NCI-H510A treated with DMSO at 0.1 percent for 48 hours (cell line): ENCODE data around the gene RAP1A.
"Not testable (repeated sequence)": the region's sequence is repeated elsewhere in the genome, so short reads cannot be mapped to it uniquely, and the experiment has no call there.

Source experiments
- DNase-seq: peaks from one replicate; lab custom pipeline; 2025; lab: John Stamatoyannopoulos, UW

RAP1A gene

DNA sequence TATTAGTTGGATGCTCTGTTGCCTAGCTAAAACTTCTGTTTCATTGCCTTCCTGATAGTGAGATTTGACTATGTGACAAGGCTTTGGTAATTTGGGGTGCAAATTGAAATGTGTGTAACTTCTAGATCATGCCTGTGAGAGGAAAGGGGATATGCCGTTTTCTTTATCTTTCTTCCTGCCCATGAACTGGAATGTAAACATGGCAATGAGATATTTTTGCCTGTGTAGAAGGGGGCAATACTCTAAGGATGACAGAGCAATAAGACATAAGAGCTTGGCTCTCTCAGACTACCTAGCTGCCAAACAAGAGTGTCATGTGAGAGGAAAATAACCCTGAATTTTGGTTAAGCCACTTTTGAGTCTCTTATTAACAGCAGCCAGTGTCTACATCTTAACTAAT, 49.7 kb downstream of the RAP1A start:
- DNase-seq, result no peak

DNA sequence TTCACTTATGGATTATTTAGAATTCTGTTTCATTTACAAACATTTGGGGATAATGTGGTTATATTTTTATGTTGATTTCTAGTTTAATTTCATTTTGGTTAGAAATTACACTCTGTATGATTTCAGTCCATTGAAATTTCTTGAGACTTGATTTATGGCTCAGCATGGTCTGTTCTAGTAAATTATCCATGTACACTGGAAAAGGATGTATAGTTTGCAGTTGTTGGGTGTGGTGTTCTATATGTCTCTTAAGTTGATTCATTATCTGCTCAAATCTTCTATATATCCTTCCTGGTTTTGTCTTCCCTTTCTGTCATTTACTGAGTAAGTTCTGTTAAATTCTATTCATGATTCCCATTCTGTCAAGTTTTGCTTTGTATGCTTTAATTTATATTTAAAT, 52.3 kb downstream of the RAP1A start:
- DNase-seq, result no peak

DNA sequence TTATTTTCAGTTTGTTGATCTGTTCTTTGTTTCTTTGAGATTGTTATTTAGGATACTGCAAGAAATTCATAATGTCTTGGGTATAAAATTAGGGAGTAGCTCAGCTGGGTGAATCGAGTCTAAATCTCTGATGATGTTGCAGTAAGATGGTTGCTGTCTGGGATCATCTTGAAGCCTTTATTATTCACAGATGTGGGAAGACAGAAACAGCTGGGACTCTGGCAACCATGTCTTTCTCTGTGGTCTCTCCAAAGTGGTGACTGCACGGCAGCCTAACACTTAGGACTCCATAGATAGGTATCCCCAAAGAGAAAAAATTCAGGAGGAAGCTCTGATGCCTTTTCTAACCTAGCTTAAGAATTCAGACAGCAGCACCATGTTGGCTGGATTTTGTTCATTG, 52.7 kb downstream of the RAP1A start:
- DNase-seq, result no peak

DNA sequence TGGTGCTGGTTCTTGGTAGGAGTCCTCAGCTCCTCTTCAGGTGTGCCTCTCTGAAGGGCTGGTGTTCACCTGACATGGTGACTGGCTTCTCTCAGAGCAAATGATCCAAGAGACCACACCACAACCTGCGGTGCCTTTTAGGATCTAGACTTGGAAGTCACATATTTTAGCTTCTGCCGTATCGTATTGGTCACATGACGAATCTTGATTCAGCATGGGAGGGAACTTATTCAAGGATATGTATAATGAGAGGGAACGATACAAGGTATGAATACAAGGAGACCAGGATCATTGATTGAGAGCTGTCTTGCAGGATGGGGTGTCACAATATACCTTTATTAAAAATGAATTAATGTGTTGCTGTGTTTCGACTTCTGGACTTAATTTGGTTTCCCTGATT, 58.0 kb downstream of the RAP1A start:
- no peak for DNase-seq

DNA sequence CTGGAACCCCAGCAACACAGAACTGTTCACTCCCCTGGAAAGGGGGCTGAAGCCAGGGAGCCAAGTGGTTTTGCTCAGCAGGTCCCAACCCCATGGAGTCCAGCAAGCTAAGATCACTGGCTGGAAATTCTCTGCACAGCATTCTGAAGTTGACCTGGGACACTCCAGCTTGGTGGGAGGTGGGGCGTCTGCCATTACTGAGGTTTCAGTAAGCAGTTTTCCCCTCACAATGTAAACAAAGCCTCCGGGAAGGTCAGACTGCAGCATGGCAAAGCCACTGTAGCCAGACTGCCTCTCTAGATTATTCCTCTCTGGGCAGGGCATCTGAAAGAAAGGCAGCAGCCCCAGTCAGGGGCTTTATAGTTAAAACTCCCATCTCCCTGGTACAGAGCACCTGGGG, 60.0 kb downstream of the RAP1A start:
- no peak for DNase-seq

DNA sequence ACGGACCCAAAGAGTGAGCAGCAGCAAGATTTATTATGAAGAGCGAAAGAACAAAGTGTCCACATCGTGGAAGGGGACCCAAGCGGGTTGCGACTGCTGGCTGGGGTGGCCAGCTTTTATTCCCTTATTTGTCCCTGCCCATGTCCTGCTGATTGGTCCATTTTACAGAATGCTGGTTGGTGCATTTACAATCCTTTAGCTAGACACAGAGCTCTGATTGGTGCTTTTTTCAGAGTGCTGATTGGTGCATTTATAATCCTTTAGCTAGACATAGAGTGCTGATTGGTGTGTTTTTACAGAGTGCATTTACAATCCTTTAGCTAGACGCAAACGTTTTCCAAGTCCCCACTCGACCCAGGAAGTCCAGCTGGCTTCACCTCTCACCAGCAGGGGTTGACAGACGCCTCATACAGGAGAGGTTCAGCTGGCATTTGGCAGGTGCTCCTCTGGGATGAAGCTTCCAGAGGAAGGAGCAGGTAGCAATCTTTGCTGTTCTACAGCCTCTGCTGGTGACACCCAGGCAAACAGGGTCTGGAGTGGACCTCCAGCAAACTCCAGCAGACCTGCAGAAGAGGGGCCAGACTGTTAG, 60.7 kb downstream of the RAP1A start:
- DNase-seq, result not testable (repeated sequence)

DNA sequence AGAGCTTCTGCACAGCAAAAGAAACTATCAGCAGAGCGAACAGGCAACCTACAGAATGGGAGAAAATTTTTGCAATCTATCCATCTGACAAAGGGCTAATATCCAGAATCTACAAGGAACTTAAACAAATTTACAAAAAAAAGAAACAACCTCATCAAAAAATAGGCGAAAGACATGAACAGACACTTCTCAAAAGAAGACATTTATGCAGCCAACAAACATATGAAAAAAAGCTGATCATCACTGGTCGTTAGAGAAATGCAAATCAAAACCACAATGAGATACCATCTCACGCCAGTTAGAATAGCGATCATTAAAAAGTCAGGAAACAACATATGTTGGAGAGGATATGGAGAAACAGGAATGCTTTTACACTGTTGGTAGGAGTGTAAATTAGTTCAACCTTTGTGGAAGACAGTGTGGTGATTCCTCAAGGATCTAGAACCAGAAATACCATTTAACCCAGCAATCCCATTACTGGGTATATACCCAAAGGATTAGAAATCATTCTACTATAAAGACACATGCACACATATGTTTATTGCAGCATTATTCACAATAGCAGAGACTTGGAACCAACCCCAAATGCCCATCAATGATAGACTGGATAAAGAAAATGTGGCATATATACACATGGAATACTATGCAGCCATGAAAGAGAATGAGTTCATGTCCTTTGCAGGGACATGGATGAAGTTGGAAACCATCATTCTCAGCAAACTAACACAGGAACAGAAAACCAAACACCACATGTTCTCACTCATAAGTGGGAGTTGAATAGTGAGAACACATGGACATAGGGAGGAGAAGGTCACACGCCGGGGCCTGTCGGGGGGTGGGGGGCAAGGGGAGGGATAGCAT, 65.9 kb downstream of the RAP1A start:
- DNase-seq, result not testable (repeated sequence)

DNA sequence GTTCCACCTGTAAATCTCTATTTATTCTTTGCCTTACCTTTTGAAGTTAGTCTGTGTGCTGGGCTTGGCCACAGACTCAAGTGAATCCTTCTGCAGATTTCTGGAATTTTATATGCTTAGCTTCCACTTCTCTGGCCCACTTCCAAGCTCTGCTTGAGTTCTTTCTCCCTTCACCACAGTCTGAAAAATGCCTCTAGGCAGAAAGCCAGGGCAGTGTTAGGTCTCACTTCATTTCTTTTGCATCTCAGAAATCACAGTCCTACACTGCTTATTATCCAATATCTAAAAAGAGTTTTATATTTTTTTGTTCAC, 70.7 kb downstream of the RAP1A start:
- no peak for DNase-seq

DNA sequence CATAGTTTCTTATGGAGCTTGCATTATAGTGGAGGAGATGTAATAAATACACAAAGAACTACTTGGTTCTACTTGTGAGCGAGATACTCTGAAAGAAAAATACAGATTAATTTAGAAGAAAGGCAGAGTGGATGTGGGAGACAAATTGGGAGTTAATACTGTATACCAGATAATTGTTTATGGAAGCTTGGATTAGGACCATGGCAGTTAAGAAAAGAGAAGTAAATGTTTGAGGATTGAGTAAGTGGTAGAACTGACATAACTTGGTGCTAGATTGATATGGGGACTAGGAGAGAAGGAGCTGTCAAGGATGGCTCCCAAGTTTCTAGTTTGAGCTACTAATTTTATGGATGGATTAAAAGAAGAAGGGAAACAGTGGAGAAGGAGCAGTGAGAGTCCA, 72.3 kb downstream of the RAP1A start:
- DNase-seq, result no peak

DNA sequence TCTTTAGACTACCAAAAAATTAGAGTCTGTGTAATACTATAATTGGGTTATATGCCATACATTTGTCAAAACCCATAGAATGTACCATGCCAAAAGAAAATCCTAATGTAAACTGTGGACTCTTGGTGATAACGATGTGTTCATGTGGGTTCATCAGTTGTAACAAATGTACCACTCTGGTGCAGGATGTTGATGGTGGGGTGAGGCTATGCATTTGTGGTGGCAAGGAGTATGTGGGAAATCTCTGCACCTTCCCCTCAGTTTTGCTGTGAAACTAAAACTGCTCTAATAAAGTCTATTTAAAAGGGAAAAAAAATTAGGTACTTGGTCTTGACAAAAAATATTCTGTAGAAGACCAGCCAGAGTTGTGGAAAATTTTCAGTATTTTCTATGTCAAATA, 76.2 kb downstream of the RAP1A start:
- no peak for DNase-seq

DNA sequence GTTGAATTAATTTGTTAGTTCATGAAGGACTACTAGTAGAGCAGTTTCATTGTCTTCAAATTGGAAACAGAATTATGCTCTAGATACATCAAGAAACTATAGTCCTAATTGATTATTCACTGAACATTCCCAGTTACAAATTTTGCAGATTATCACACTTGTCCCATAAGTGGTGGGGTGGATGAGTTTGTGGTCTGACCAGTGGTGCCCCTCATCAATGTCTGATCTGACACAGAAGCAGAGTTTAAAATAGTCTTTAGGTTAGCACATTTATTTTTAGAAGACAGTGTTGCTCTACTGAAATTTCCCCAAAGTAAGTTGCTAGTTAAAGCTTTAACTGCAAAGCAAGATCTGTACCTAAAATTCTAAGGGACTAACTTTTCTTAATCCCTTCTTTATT, 76.7 kb downstream of the RAP1A start:
- DNase-seq, result no peak

DNA sequence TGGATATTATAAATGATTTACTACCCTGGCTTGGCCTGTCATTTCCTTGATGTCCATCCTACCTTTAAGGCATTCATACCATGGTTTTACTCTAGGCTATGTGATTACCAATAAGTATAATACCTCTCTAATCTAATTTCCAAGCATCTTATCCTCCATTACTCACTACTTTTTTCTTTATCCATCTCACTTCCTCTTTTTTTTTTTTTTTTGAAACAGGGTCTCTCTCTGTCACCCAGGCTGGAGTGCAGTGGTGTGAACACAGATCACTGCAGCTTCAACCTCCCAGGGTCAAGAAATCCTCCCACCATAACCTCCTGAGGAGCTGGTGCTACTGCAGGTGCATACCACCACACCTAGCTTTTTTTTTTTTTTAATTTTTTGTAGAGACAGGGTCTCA, 79.7 kb downstream of the RAP1A start:
- no peak for DNase-seq

DNA sequence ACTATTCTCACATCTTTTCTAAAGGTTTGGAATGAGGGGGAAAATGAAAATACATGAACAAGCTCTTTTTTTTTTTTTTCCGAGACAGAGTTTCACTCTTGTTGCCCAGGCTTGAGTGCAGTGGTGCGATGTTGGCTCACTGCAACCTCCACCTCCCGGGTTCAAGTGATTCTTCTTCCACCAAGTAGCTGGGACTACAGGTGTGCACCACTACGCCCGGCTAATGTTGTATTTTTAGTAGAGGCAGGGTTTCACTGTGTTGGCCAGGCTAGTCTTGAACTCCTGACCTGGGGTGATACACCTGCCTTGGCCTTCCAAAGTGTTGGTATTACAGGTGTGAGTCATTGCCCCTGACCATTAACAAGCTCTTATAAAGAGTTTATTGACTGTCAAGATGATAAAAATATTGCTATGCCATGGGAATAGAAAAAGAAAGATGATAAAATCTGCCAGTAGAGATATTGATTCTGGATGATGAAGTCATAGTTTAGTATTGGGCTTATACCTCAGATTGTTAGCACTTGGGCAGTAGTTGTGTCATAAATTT, 83.0 kb downstream of the RAP1A start:
- no peak for DNase-seq

DNA sequence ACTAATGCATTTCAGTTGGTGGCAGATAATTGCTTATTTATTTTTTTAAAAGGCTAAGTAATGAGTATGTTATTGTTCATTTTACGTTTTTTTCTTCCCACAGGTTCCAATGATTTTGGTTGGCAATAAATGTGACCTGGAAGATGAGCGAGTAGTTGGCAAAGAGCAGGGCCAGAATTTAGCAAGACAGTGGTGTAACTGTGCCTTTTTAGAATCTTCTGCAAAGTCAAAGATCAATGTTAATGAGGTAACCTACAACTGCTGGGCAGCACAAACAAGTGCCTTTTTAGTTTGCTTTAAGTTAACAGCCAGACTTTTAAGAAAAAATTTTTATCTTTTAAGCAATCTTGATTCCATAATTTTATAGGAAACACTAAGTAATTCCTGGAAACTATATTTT, 84.7 kb downstream of the RAP1A start:
- DNase-seq, result no peak

DNA sequence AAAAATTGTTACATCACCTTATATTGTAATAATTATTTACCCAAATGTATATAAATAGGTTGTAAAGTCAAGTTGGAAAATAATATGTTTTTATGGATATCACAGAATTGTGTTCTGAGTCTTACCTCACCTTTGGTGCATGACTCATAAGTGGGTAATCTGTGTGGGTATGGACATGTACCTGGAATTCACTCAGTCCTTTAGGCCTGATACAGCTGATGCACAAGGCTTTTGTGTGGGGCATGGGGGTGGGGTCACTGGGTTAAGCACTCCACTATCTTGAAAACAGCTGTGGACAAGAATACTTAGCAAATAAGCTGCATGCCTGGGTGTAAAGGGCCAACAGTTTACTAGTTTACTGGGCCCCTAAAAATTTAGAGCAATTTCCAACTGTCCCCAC, 85.2 kb downstream of the RAP1A start:
- DNase-seq, result no peak

DNA sequence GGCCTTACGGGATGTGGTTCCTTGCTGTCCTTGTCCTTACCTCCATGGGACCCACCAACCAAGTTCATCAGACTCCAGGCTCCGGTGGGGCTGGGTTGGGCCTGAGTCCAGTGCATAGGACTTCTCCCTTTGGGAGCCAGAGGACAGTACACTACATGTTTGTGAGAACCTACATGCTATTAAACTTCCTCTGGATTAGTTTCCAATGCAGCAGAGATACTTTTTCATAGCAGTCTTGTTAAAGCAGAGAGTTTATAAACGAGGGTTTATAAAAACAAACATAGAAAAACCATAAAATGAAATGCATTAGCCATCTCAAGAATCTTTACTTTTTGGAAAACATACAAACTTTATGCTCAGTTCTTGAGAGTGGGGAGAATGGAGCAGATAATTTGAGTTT, 86.3 kb downstream of the RAP1A start:
- DNase-seq, result no peak

DNA sequence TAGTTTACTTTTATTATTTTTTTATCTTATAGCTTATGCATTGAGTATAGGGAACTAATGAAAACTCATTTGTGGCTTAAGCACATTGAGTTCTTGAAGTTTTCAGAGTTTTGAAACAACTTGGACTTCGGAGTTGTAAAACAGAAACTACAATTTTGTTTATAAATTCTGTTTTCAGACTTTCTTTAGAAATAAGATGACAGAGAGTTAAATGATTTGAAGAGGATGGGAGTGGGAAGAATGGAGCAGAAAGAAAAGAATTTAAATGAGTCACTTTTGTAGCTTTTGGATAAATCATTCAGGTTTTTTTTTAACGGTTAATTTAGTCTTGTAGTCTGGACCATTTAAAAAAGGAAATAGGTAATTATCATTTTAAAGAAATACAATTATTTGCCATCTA, 87.3 kb downstream of the RAP1A start:
- DNase-seq, result no peak

DNA sequence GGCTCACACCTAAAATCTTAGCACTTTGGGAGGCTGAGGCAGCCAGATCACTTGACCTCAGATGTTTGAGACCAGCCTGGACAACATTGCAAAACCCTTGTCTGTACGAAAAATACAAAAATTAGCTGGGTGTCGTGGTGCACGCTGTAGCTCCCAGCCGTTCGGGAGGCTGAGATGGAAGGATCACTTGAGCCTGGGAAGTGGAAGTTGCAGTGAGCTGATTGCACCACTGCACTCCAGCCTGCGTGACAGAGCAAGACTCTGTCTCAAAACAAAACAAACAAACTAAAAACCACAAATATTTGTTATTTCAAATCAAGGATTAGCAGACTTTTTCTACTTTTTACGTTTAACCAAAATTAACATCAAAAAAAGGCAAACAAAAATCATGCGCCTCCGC, 88.3 kb downstream of the RAP1A start:
- no peak for DNase-seq

DNA sequence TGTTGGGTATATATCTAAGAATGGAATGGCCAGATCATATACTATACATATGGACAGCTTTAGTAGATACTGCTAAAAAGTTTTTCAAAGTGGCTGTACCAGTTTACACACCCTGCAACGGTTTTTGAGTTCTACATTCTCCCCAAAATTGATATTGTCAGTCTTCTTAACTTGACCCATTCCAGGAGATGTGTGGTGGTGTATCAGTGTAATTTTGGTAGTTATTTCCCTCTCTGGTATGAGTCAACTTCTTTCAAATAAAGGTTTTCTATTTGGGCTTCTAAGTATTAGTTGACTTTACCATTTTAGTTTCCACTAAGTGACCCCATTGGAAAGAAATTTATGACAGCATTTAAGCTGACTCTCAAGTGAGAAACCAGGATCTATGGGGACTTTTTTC, 90.4 kb downstream of the RAP1A start:
- DNase-seq, result no peak

DNA sequence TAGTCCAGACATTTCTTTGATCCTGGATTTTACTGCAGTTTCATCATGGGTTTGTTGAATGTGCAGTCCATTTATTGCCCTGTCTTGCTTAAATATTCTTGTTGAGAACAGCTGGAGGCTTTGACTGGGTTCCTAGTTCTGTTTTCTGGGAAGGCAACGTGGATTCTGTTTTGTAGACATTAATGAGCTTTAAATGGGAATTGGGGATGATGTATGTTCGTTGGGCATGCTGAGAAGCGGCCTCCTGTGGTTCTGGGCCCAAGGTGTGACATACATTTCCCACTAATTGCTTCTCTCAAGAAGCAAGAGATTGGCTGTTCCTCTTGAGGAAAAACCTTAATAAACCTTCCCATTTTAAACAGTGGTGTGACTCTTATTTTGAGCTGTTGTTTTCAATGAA, 96.7 kb downstream of the RAP1A start:
- DNase-seq, result no peak

DNA sequence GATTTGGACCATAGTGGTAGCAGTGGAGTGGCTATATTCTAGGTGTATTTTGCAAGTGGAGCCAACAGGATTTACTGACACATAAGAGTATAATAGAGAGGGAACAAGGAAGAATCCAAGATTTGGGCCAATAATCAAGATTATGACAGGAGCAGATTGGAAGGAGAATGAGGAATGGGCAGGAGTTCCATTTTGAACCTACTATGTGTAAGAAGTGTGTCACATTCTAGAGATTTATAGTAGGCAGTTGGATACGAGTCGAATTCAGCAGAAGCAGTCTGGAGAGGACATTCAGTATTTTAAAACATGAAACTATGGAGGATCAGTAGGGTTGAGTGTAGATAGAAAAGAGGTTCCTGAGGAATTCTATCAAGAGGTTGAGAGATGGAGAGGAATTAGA, 97.9 kb downstream of the RAP1A start:
- DNase-seq, result no peak

DNA sequence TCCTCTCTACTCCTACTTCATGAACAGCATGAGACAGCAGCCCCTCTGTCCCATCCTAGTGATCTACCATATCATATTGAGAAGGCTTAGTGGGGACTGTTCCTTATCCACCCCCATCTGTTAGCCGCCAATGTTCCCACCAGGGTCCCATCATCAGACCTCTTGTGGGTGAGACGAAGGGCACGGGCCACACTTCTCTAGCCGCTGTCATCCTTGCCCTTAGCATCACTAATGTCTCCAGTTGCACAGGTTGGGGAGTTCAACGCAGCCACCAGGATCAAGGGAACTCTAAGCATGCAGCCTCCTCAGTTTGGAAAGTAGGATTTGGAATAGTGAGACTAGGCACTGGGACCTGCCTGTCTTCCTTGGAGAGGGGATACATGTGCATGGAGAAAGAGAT, 99.5 kb downstream of the RAP1A start:
- no peak for DNase-seq

DNA sequence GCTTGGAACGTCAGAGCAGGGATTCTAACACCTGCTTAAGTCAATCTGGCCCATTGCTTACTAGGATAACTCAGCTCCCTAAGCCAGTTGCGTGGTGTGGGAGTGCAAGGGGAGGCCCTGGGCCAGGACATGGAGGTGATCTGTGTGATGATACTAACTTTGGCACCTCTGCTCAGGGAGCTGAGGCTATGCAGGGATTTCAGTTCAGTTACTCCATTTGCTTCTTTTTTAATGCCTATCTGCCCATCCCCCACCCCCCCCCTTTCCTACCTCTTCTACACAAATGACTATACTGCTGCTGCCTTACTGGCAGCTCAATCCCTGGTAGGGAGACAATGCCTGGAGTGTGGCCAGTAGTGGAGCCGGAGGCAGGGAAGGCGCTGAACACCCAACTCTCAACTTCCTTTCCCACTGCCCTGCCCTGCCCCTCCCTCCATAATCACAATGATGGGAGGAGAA, 100.1 kb downstream of the RAP1A start:
- DNase-seq, result no peak
